Stimulated activated CD4-positive, alpha-beta T cell treated with anti-CD3 and anti-CD28 coated beads, TNF-alpha, amount 100 ng/mL, for 24 hours (primary cell): ENCODE results near the gene UBE2G2.
"Not testable (repeated sequence)": the region's sequence is repeated elsewhere in the genome, so short reads cannot be mapped to it uniquely, and the experiment has no call there.

Experiments used
- DNase-seq, 3 experiments: peaks; one replicate each; pipeline ENCODE4 v3.0.0-alpha.2; 2020; ENCODE audit warnings: low read depth in 3 of 3

The UBE2G2 gene

GRCh38 chr21:44836666-44837471 is 35.2 kb upstream of the UBE2G2 start:
- DNase-seq = no peak

- no peak for DNase-seq
Measured at GRCh38 chr21:44836349-44836665, 34.7 kb upstream of the UBE2G2 start.

DNA sequence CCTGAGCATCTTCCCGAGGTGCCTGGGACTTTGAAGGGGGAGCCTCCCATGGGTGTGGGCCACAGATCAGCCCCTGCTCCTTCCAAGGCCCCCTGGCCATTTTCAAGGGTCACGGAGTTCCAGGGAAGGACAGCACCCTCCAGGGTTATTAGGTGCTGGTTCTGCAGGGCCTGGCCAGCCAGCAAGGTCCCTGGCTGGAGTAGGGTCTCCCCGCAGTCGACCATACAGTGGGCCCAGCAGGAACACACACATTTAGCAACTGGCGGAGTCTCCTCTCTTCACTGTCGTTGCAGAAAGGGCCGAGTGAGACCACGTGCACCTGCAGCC is 34.0 kb upstream of the UBE2G2 start:
- no peak for DNase-seq

DNA sequence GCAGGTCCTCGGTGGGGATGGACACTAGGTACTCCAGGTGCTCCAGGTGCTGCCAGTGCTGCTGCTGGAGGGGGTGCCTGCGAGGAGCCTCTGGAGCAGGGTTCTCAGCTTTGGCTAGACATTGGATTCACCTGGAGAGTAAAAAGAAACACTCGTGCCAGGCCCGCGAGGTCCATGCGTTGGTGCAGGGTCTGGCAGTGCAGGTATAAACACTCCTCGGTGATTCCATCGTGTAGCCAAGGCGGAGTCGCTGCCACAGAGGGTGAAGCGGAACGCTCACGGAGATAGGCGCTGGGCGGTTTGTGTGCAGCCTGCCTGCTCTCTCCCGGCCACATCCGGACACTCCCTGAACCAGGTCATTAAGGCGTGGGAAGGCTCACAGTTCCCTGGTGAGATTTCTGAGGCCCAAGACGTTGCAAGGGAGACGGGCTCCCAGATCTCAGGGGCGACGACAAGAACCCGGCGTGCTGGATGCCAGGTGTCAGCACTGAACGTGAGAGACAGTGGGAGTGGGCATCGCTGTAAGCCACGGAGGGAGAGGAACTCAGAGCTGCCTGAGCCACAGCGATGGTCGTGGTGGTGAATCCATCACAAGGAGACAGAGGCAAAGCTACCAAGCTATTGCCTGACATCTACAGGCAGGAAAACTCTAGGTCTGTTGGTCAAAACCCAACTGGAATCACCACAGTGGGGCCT is 33.5 kb upstream of the UBE2G2 start:
- no peak for DNase-seq

DNA sequence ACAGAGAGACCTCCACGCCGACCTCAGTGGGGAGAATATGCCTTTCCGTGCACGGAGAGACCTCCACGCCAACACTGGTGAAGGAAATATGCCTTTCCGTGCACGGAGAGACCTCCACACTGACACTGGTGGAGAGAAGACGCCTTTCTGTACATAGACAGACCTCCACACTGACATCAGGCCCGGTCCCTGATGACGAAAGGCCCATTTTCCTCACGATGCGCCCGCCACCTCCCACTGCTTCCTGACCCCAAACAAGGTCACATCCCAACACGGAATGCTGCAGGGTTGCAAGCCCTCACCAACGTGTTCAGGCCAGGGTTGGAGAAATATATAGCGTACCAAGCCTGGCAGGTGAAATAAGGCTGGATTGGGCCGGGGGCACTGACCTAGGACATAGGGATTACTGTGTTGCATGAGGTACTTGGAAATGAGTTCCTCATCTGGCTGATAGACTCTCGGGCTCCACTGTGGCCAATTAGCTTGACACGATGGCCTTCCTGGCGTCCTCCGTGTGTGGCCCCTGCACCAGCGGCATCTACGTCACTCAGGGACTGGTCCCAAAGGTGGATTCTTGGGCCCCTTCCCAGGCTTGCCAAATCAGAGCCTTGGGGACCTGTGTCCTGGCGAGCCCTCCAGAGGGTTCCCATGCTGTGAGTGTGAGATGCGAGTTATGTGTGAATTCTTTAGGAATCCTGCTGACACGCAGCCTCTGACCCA is 32.8 kb upstream of the UBE2G2 start:
- no peak for DNase-seq

- no peak for DNase-seq
Measured at GRCh38 chr21:44833663-44834062, 32.0 kb upstream of the UBE2G2 start.

GRCh38 chr21:44832516-44833255 is 31.1 kb upstream of the UBE2G2 start:
- DNase-seq = not testable (repeated sequence)

GRCh38 chr21:44831227-44831860 is 29.7 kb upstream of the UBE2G2 start:
- no peak for DNase-seq

GRCh38 chr21:44829507-44830092 is 28.0 kb upstream of the UBE2G2 start:
- DNase-seq = no peak

DNA sequence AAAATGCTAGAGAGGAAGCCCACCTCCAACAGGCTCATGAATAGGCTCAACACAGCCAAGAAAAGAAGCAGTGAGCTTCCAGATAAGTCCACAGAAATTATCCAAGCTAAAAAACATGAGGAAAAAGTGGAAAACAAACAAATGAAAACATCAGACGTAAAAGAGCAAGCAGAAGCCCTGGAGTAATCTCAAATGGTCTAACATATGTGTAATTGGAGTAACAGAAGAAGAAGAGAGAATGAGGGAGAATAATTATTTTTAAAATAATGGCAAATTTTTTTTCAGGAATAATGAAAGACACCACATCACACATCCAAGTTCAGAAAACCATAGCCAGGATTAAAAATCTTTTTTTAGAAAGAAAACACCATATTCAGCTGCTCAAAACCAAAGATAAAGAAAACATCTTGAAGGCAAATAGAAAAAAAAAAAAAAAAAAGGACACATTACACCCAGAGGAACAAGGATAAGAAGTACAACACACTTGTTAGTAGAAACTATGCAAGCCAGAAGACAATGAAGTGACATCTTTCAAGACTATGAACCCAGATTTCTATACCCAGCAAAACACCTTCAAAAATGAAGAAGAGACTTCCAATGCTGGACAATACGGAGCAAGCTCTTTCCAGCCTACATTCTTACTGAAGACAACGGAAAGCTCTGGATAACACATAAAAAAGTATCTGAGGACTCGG is 26.9 kb upstream of the UBE2G2 start:
- no peak for DNase-seq

GRCh38 chr21:44823179-44823660 is 21.6 kb upstream of the UBE2G2 start:
- DNase-seq = no peak

GRCh38 chr21:44822484-44823178 is 21.0 kb upstream of the UBE2G2 start:
- no peak for DNase-seq

GRCh38 chr21:44820851-44821250 is 19.2 kb upstream of the UBE2G2 start:
- DNase-seq = no peak

DNA sequence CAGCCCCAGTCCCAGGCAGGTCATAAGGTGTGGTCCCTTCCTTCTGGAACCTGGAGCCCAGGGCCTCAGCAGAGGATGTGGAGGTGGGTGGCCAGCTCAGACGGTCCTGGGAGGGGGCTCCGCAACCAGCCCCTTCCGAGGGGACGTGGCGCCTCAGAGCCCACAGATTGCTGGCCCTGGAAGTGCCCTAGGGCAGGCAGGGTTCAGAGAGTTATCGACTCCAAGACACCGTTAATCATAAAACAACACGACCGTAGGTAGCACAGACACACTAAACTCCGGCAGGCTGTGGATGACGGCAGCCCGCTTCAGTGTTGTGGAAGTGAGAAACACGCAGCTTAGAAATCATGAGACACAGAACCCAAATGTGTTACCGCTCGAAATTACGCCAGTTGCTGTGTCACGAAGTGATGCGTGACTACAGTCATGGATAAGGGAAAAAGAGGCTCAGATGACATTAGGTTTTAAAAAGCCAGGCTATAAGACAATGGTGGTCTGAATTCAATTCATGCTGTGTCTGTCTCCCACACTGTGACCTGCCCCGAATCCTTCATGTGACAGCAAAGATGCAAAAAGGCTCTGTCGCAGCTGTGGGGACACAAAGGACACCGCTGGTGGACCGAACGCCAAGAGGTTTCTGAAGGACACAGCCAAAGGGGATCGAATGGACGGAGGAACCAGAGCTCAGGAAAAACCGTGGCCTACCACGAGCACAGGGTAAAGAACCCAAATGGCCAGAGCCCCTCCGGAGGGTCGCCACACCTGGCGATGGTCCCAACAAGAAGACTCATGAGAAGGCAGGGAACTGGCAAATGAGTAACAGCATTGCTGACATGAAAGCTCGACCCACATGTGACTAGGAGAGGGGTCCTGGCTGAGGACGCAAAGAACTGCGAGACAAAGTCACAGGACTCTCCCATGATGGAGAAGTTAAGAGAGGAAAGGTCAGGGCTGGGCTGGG is 17.9 kb upstream of the UBE2G2 start:
- DNase-seq = no peak

DNA sequence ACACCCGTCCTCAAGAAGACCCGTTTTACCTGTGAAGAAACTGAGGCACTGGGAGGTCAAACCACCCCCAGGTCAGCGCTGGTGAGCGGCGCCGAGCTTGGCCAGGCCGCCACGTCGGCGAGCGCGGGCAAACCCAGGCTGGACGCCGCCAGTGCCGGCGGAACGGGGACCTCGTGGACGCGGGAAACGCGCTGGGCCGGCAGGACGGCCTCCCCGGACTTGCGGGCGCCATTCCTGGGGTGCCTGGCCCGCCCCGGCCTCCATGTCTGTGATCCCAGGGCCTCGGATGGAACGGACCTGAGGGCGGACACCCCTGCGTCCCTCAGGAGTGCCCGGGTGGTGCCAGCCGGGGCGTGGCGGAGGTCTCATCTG is 17.0 kb upstream of the UBE2G2 start:
- no peak for DNase-seq

DNA sequence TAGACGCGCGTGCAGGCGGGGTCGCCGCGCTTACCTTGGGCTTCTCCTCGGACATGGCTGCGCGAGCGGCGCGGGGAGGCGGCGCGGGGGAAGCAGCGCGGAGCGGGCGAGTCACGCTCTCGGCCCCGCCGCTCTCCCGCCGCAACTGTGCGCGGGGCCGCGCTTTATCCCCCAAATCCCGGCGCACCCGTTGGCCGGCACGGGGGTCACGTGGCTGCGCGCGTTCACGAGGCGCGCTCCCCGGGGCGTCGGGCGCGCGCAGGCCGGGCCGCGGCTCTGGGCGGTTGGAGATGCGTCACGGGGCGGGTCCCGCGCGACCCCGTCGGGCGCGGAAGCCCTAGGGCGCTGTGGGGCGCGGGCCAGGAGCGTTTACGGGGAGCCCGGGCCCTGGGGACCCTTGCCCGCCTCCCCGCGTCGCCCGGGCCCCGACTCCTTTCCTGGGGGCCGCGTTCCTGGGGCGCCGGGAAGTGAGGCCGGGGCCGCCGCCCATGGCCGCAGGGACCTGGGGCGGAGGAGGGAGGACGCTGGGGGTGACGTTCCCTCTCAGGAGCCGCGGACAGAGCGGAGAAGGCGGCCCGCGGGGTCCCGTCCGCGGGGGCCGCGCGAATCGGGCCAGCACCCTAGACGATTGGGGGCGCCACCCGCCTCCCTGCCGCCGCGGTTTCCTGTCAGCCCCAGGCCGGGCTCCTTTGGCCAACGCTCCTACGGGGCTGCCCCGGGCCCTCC is 16.5 kb upstream of the UBE2G2 start, which contains the start of gene SUMO3:
Gene SUMO3, minus strand, starts transcription at position 149 of the 726 bp plus-strand sequence. Its CDS starts 94 bp downstream, at position 55.
- peak; percentile 69 to 80 (median 73) for DNase-seq

GRCh38 chr21:44817506-44817880 is 15.9 kb upstream of the UBE2G2 start:
- DNase-seq = peak; percentile 82 to 92 (median 91)
